HUES48 (cell line): Measurements from ENCODE around the gene CNIH3.
A peak's percentile ranks its signal among the peaks of the same experiment; 100 is the strongest.

ENCODE experiments used
- H3K27ac ChIP-seq: one replicate; pipeline ENCODE4 v1.7.0; 2013; ENCODE audit warnings: low read depth, low read length, inconsistent platforms
- H3K27me3 ChIP-seq: 2 replicates; pipeline ENCODE4 v1.6.1; 2013; ENCODE audit warnings: mild to moderate bottlenecking, low read length; ENCODE audit not compliant: control insufficient read depth, insufficient read depth
- H3K36me3 ChIP-seq: 2 replicates; pipeline ENCODE4 v1.6.1; 2013; ENCODE audit warnings: low read length; ENCODE audit not compliant: control insufficient read depth, insufficient read depth
- H3K4me1 ChIP-seq: 2 replicates; pipeline ENCODE4 v1.6.1; 2013; ENCODE audit warnings: mild to moderate bottlenecking, low read length; ENCODE audit not compliant: control insufficient read depth, insufficient read depth
- H3K4me3 ChIP-seq: 2 replicates; pipeline ENCODE4 v1.5.1; 2013; ENCODE audit warnings: mild to moderate bottlenecking, low read depth, low read length
- H3K9ac ChIP-seq: 2 replicates; pipeline ENCODE4 v1.6.1; 2013; ENCODE audit warnings: mild to moderate bottlenecking, low read depth, low read length, moderate library complexity
- H3K9me3 ChIP-seq: 2 replicates; pipeline ENCODE4 v1.6.1; 2013; ENCODE audit warnings: low read length; ENCODE audit not compliant: control insufficient read depth, insufficient read depth

The CNIH3 gene

DNA sequence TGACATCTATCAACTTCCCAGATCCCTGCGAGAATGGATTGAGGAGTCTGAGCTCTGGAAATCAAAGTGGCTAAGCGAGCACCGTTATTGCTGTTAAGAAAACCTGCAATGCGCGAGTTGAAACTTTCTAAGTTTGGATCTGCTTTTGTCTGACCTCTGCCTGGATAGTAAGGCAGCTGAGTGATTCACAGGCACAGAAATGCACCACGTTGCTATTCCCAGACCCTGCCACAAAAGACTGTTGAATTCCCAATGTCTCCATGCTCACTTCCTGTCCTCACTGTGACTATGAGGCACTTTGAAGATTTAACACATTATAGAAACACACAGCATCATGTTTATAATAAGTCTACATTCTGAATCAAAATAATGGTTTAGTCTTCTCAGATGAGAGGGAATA is 27.1 kb upstream of the CNIH3 start:
- H3K9me3 ChIP-seq, result no peaks in the 10 kb centered on the region
- H3K36me3 ChIP-seq, result no peaks in the 10 kb centered on the region
- H3K4me3 ChIP-seq, result no peak overlapping the region; the same call in 1 of the 2 replicates
- H3K27ac ChIP-seq, result no peak overlapping the region
- peaks cover 15% of the 10 kb centered on the region for H3K4me1 ChIP-seq
- H3K27me3 ChIP-seq, result no peaks in the 10 kb centered on the region
- no peak overlapping the region for H3K9ac ChIP-seq

DNA sequence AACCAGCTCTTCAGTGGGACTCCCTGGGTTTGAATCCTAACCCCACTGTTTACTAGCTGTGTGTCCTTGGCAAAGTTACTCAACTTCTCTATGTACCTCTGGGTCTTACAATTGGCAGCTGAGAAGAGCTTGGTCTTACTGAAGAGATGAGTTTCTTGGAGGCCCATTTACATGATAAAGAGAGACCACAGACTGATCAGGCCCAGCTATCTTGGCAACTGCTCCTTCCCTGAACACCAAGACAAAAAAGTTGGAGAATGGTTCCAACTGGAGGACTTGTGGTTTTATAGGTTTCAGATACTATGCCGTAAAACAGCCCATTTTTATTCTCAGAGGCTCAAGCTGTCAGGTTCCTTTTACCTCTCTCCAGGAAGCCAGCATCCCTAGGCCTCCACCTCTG is 24.8 kb upstream of the CNIH3 start:
- no peaks in the 10 kb centered on the region for H3K27me3 ChIP-seq
- H3K27ac ChIP-seq, result no peak overlapping the region
- no peaks in the 10 kb centered on the region for H3K9me3 ChIP-seq
- H3K9ac ChIP-seq, result no peak overlapping the region
- peaks cover 15% of the 10 kb centered on the region for H3K4me1 ChIP-seq
- H3K4me3 ChIP-seq, result no peak overlapping the region
- no peaks in the 10 kb centered on the region for H3K36me3 ChIP-seq

DNA sequence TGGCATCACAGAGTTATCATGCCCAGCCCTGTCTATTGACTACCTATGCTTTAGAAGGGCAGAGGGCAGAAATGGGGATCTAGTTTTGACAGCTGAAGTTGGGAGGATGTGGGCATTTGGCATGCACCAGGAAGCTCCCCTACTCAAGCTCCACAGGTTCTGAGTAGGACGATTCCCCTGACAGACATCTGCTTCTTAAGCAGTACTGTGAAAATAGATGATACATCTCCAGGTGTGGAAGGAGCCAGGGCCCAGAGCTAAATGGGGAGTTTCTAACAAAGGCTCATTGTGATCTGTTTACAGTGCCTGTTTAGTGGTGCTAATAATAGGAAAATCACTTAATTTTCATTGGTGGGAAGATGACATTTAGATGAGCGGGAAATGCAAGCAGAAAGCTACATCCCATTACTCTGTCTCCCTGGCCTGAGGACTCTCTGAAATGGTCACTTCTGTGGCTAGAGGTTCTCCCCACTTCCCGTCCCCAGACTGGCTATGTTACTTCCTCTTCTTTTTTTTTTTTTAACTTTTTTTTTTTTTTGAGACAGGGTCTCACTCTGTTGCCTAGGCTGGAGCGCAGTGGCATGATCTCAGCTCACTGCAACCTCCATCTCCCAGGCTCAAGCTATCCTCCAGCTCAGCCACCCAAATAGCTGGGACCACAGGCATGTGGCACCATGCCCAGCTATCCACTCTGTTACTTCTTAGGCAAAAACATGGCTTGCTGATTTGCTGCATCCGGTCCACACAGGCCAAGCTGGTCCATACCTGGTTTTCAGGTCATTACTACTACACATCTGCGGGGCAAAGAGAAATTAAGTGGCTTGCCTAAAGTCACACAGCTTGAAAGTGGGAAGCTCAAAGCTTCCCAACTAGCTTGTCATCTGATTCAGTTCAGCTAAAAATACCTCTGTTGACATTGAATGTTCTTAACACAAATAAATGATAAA is 23.2 kb upstream of the CNIH3 start:
- Histone ChIP-seq H3K4me3 (no peak overlapping the region), H3K4me1 (peaks cover 15% of the 10 kb centered on the region), H3K36me3 (no peaks in the 10 kb centered on the region), H3K27ac (no peak overlapping the region), H3K27me3 (no peaks in the 10 kb centered on the region), H3K9ac (no peak overlapping the region), H3K9me3 (no peaks in the 10 kb centered on the region; the same call in 1 of the 2 replicates)

DNA sequence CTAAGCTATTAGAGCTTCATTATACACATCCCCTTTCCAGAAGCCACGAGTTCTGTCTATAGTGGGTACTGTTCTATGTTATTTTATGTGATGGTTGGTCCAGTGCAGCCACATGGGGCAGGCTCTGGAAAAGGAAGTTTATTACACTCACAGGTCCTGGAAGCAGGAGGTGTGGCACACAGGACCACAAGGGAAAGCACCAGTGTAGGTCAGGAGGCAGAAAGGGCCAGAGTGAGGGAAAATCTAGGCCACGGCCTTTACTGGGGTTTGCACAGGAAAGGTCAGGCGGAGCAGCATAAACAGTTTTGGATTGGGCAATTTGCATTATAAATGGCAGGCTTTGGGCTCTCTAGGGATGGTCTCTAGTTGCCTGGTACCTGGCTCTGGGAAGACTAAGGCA is 21.8 kb upstream of the CNIH3 start:
- H3K4me1 ChIP-seq, result peaks cover 2% of the 10 kb centered on the region; the same call in 1 of the 2 replicates
- no peaks in the 10 kb centered on the region for H3K36me3 ChIP-seq
- H3K9me3 ChIP-seq, result no peaks in the 10 kb centered on the region; the same call in 1 of the 2 replicates
- H3K27me3 ChIP-seq, result no peaks in the 10 kb centered on the region
- no peak overlapping the region for H3K9ac ChIP-seq
- H3K27ac ChIP-seq, result no peak overlapping the region
- H3K4me3 ChIP-seq, result no peak overlapping the region

DNA sequence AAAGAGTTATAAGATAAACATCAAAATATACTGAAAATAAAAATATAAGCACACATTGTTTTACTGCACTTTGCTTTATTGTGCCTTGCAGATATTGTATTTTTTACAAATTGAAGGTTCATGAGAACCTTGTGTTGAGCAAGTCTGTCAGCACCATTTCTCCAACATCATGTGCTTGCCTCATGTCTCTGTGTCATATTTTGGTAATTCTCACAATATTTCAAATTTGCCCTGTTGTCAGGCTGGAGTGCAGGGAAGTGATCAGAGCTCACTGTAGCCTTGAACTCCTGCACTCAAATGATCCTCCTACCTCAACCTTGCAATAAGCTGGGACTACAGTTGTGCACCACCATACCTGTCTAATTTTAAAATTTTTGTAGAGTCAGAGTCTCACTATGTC is 21.3 kb upstream of the CNIH3 start:
- Histone ChIP-seq H3K9ac (no peak overlapping the region), H3K4me3 (no peak overlapping the region), H3K36me3 (no peaks in the 10 kb centered on the region), H3K27ac (no peak overlapping the region), H3K27me3 (no peaks in the 10 kb centered on the region), H3K9me3 (no peaks in the 10 kb centered on the region; the same call in 1 of the 2 replicates), H3K4me1 (no peaks in the 10 kb centered on the region)

DNA sequence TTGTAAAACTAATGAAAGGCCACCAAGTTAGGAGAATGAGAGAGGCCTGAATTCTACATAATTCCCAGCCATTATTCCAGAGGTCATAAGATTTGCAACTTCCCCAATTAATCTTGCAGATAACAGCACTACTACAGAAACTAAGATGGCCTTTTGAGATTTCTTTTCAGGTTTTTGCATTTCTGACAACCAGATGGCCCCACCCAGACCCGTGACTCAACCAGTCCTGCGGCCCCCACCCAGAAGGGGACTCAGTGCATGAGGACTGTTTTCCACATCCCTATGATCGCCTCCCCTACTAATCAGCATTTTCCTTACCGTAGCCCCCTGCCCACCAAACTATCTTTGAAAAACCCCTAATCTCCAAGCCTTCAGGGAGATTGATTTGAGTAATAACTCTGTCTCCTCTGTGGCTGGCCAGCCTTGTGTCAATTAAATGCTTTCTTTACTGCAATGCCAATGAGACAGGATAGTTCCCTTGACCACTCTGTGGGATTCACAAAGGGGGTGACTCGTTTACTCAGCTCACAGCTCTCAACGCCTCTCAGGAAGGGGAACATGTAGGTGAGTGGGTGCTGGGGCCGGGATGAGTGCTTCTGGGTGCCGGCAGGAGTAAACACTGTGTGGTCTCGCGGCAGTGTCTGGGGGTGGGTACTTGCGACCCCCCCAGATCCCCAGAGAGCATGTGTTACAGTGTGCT is 10.5 kb upstream of the CNIH3 start:
- Histone ChIP-seq H3K27ac (no peak overlapping the region), H3K4me3 (no peak overlapping the region), H3K9me3 (peaks cover 4% of the 10 kb centered on the region; the same call in 1 of the 2 replicates), H3K9ac (no peak overlapping the region), H3K4me1 (peaks cover 18% of the 10 kb centered on the region), H3K27me3 (no peaks in the 10 kb centered on the region), H3K36me3 (no peaks in the 10 kb centered on the region)

DNA sequence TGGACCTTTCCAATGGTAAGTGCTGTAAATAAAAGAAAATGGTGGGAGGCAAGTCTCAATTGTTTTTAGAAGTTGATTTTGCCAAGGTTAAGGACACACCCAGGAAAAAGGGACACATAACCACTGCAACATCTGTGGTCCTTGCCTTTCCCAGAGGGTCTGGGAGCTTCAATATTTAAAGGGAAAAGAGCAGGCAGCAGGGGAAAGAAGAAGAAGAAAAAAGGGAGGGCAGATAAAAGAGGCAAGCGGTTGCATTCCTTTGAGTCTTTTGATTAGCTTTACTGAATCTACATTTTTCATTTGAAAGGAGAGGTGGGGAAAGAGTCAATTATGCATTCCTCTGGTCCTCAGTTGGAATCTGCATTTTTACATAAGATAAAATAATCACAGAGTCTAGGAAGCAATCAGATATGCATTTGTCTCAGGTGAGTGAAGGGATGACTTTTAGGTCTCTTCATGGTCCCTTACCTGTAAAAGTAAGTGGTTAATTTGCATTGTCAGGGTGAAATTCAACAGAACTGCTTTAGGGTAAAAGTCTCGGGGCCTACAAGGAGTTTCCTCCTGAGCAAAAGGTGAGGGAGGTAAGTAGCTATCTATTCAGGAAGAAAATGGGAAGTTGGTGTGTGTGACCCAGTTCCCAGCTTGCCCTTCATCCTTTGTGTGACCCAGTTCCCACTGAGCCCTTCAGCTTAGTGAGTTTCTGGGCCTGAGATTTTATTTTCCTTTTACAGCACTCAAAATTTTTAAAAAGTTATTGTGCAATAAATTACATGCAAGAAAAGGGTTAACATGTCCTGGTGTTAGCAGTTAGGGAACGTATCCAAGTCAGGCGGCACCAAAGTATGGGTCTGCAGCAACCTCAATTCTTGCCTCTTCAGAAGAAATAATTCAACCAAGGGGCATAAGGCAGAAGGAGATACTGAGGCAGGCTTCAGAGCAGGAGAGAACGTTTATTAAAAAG is 8.6 kb upstream of the CNIH3 start:
- no peak overlapping the region for H3K9ac ChIP-seq
- peaks cover 4% of the 10 kb centered on the region; the same call in 1 of the 2 replicates for H3K9me3 ChIP-seq
- H3K27ac ChIP-seq, result peak overlapping the region; percentile 49
- peaks cover 18% of the 10 kb centered on the region for H3K4me1 ChIP-seq
- no peak overlapping the region for H3K4me3 ChIP-seq
- H3K27me3 ChIP-seq, result no peaks in the 10 kb centered on the region
- no peaks in the 10 kb centered on the region for H3K36me3 ChIP-seq

DNA sequence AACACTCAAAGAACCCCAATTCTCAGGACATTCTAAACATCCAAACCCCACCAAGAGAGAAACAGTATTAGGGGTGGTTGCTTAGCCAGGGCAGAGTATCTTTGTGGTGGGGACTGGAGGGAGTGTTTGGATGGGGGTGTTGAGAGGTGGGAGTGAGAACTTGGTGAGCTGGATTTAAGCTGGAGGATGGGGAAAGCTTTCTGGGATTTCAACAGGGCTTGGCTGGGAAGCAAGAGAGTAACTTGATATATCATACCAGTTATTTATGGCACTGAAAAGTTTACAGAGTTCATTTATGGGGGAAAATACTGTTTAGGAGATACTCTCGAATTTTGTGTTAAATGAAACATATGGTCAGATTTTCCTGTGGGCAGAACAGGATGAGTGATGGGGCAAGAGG is 6.8 kb upstream of the CNIH3 start:
- no peak overlapping the region for H3K4me3 ChIP-seq
- no peaks in the 10 kb centered on the region for H3K36me3 ChIP-seq
- no peak overlapping the region for H3K9ac ChIP-seq
- peaks cover 4% of the 10 kb centered on the region; the same call in 1 of the 2 replicates for H3K9me3 ChIP-seq
- H3K4me1 ChIP-seq, result peaks cover 18% of the 10 kb centered on the region
- peaks cover 12% of the 10 kb centered on the region for H3K27me3 ChIP-seq
- H3K27ac ChIP-seq, result no peak overlapping the region

DNA sequence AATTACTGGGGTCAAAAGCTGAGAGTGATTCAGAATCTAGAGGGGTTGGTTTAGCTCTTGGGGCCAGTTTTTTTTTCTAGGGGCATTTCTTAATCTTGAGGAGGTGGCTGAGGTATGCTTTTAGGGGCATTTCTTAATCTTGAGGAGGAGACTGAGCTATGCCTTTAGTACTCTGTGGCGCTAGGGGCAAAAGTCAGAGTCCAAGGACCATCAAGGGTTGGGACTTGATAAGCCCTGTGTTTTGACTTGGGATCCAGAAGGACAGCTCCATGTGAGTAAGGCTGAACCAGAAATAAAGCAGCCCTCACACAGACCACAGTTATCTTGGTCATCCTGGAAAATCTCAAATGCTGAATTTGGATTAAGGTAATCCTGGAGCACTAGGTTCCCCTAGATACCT is 3.9 kb upstream of the CNIH3 start:
- Histone ChIP-seq H3K36me3 (no peaks in the 10 kb centered on the region), H3K4me1 (peaks cover 19% of the 10 kb centered on the region), H3K9ac (no peak overlapping the region), H3K27me3 (peaks cover 41% of the 10 kb centered on the region), H3K4me3 (no peak overlapping the region), H3K27ac (no peak overlapping the region), H3K9me3 (no peaks in the 10 kb centered on the region)

DNA sequence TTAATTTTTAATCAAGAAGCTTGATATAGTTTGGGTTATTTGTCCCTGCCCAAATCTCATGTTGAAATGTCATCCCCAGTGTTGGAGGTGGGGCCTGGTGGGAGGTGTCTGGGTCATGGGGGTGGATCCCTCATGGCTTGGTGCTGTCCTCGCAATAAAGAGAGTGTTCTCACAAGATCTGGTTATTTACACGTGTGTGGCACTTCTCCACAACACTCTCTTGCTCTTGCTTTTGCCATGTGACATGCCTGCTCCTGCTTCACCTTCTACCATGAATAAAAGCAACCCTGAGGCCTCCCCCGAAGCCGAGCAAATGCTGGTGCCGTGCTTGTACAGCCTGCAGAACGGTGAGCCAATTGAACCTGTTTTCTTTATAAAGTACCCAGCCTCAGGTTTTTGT is 2.6 kb upstream of the CNIH3 start:
- H3K4me1 ChIP-seq, result peaks cover 19% of the 10 kb centered on the region
- no peak overlapping the region for H3K9ac ChIP-seq
- no peaks in the 10 kb centered on the region for H3K9me3 ChIP-seq
- H3K36me3 ChIP-seq, result no peaks in the 10 kb centered on the region
- H3K27me3 ChIP-seq, result peaks cover 54% of the 10 kb centered on the region
- H3K4me3 ChIP-seq, result no peak overlapping the region
- H3K27ac ChIP-seq, result no peak overlapping the region
